GM12892 (cell line): ENCODE results near the gene KCNMA1.

ENCODE experiments used
- DNase-seq: peaks from one replicate; pipeline ENCODE4 v3.0.0; 2011; ENCODE audit not compliant: insufficient read length
- FAIRE-seq: peaks from 2 replicates; lab custom pipeline; 2011; peaks lifted over from hg19 to GRCh38; lab: Jason Lieb, UNC
- POLR2A ChIP-seq: IDR thresholded peaks from 2 replicates; pipeline ENCODE4 v1.6.1; 2011; ENCODE audit warnings: low read depth, low read length, control low read depth
- POLR2AphosphoS5 ChIP-seq: IDR thresholded peaks from 2 replicates; pipeline ENCODE4 v1.6.1; 2011; ENCODE audit warnings: low read depth, low read length, control low read depth
- TAF1 ChIP-seq: IDR thresholded peaks from 2 replicates; pipeline ENCODE4 v1.6.1; 2011; ENCODE audit warnings: low read depth, mild to moderate bottlenecking, control low read depth, low read length, borderline replicate concordance

The KCNMA1 gene

DNA sequence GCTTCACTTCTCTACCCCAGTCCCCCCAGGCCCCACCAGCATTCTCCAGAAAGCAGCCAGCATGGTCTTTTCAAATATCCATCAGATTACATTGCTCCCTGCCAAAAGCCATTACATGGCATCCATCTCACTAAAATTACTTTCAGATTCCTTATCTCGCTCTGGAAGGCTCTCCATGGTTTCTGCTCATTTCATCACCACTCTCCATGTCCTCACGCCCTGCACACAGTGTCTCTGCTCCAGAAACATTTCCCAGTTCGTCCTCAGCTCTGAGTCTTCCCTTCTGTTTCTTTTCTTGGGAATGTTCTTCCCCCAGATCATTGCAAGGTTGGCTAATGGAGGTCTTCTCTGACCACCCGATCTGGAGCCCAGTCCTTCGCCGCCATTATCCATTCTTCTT lies 499.1 kb downstream of the KCNMA1 start:
- no peak for FAIRE-seq
- no peak for DNase-seq
- TF ChIP-seq POLR2A = no peak
- no peak for TF ChIP-seq TAF1
- TF ChIP-seq POLR2AphosphoS5 = no peak

DNA sequence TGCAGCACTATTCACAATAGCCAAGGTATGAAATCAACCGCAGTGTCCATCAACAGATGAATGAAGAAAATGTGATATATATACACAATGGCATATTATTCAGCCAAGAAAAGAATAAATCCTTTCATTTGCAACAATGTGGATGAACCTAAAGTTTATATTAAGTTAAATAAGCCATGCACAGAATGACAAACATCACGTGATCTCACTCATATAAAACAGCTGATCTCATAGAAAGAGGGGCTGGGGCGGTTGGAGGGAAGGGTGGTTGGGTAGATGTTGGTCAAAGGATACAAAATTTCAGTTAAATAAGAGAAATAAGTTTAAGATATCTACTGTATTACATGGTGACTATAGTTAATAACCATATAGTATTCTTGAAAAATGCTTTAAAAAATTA lies 502.1 kb downstream of the KCNMA1 start:
- TF ChIP-seq POLR2A (no peak), POLR2AphosphoS5 (no peak), TAF1 (no peak)
- DNase-seq = no peak
- FAIRE-seq = no peak

- no peak for TF ChIP-seq TAF1
- TF ChIP-seq POLR2AphosphoS5 = no peak
- TF ChIP-seq POLR2A = no peak
- FAIRE-seq = no peak
- DNase-seq = no peak
Observed at GRCh38 chr10:77131214-77131613, 506.4 kb downstream of the KCNMA1 start.

- no peak for FAIRE-seq
- TF ChIP-seq POLR2AphosphoS5 = no peak
- no peak for TF ChIP-seq POLR2A
- no peak for TF ChIP-seq TAF1
- DNase-seq = no peak
Observed at GRCh38 chr10:77127243-77127642, 510.4 kb downstream of the KCNMA1 start.

GRCh38 chr10:77125231-77125630 lies 512.4 kb downstream of the KCNMA1 start:
- DNase-seq (no peak), FAIRE-seq (peak; percentile 42)
- TF ChIP-seq POLR2A = no peak
- TF ChIP-seq POLR2AphosphoS5 = no peak
- TF ChIP-seq TAF1 = no peak

DNA sequence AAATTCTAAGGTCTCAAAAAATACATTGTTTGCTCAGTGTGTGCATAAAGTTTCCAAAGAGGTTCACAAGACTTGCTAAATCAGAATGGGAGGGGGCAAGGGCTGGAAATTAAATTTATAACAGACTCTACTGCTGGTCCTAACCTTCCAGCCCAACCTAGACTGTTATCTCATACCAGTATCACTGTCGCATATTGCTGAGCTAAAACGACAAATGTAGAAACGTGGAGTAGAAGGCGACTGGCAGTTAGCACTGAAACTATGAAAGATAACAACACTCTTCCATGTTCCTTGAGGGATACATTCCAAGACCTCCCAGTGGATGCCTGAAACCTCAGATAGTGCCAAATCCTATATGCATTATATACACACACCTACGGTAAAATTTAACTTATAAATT lies 514.3 kb downstream of the KCNMA1 start:
- no peak for TF ChIP-seq TAF1
- FAIRE-seq = no peak
- no peak for DNase-seq

- TF ChIP-seq POLR2A = no peak
- no peak for TF ChIP-seq POLR2AphosphoS5
- TF ChIP-seq TAF1 = no peak
- FAIRE-seq (no peak), DNase-seq (no peak)
Observed at GRCh38 chr10:77121829-77122228, 515.8 kb downstream of the KCNMA1 start.

GRCh38 chr10:77120666-77121376 lies 516.8 kb downstream of the KCNMA1 start:
- TF ChIP-seq TAF1 = no peak
- TF ChIP-seq POLR2AphosphoS5 = no peak
- TF ChIP-seq POLR2A = no peak
- FAIRE-seq = peak; percentile 38
- DNase-seq = no peak

- DNase-seq = no peak
- FAIRE-seq = no peak
- TF ChIP-seq POLR2A = no peak
- TF ChIP-seq POLR2AphosphoS5 = no peak
- no peak for TF ChIP-seq TAF1
Observed at GRCh38 chr10:77120012-77120411, 517.6 kb downstream of the KCNMA1 start.

GRCh38 chr10:77118603-77119282 lies 518.9 kb downstream of the KCNMA1 start:
- no peak for FAIRE-seq
- no peak for TF ChIP-seq POLR2AphosphoS5
- no peak for TF ChIP-seq TAF1
- no peak for TF ChIP-seq POLR2A

DNA sequence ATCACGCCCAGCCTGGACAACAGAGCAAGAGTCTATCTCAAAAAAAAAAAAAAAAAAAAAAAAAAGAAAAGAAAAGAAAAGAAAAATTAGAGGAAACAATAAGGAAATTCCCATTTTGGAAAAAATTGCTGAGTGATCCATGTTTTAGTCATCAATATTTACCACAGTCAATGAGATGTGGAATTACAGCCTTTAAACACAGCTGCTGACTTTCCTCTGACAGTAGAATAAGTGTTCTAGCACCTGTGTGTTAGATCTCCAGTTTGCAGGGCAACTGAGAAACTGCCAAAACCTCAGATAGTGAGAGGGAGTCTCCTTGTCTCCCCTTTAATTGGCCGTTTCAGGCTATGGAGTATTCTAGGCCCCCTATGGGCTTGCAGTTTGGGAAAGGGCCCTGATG lies 520.1 kb downstream of the KCNMA1 start:
- TF ChIP-seq POLR2A (no peak), TAF1 (no peak), POLR2AphosphoS5 (no peak)
- FAIRE-seq (no peak), DNase-seq (no peak)

More at GRCh38 chr10:77118603-77119282, 518.9 kb downstream of the KCNMA1 start:
- DNase-seq = no peak

DNA sequence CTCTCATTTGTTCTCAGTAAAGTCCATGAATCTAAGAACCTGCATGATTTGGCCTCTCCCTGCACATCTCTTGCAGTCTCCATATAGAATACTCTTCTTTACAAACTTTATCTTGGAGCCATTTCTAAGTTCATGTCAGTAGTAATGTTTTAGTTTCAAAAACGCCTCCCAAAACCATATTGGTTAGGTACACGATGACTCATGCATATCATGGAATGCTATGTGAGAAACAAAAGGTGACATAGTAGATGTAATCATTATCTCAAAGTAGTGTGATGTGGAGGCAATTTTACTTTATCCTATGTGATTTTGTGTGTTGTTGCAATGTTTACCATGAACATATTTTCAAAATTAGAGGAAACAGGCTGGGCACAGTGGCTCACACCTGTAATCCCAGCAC lies 520.7 kb downstream of the KCNMA1 start:
- FAIRE-seq = no peak

More for the DNA sequence above, 520.7 kb downstream of the KCNMA1 start:
- DNase-seq = no peak
- TF ChIP-seq TAF1 (no peak), POLR2AphosphoS5 (no peak), POLR2A (no peak)
